DMS79 (cell line): ENCODE measurements around the gene EGFL7.
A peak's percentile ranks its signal among the peaks of the same experiment; 100 is the strongest.

Experiments used
- DNase-seq: peaks from one replicate; lab custom pipeline; 2025; lab: John Stamatoyannopoulos, UW

The EGFL7 gene

DNA sequence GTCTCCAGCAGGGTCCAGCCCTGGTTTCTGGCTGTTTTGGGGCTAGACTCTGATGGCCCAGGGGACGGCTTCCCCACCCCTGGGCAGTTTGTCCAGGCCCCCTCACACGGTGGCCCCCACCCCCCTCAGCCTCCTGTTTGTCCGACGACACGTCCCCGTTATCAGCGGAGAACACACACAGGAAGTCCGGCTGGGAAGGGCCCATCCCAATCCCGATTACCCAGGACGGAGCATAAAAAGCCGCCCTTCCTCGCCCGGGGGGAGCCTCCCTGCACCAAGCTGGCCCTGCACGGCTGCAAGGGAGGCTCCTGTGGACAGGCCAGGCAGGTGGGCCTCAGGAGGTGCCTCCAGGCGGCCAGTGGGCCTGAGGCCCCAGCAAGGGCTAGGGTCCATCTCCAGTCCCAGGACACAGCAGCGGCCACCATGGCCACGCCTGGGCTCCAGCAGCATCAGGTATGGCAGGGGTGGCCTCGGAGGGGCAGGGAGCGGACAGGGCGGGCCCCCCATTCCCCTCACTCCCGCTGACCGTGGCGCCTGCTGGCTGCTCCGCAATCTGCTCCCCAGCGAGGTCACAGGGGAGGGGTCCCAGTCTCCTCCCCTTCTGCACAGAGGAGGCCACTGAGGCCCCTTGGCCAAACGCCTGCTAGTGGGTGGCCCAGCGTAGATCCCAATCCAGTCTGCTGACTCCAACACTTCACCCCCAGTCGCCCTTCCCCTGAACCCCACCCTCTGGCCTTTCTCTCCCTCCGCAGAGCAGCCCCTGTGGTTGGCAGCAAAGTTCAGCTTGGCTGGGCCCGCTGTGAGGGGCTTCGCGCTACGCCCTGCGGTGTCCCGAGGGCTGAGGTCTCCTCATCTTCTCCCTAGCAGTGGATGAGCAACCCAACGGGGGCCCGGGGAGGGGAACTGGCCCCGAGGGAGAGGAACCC is at the start of gene EGFL7:
Gene EGFL7, plus strand, starts transcription at position 261 of the 926 bp plus-strand sequence. CDS start 5,367 bp downstream, outside the sequence.
- DNase-seq = no peak

DNA sequence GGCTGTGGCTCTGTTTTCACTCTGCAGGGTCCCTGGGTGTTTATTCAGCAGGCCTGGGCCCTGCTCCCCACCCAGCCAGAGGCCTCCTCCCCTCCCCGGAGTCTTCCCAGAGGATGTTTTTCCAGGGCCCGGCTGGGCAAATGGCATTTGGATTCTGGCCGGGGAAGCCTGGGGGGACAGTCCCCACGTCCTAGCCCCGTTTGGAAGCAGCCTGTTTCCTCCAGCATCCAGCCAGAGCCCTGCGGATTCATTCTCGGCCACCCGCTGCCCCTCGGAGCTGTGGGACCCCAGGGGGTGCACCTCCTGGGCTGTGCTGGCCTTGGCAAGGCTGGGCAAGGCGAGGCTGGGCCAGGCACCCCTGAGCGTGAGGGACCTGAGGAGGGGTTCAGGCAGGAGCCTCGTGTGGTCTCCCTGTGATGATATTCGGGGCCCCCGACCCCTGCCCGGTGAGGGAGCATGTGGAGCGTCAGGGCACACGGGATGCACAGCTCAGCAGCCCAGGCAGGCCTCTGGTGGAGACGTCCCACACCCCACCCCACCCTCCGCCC is 48.8 kb upstream of the EGFL7 start:
- no peak for DNase-seq

DNA sequence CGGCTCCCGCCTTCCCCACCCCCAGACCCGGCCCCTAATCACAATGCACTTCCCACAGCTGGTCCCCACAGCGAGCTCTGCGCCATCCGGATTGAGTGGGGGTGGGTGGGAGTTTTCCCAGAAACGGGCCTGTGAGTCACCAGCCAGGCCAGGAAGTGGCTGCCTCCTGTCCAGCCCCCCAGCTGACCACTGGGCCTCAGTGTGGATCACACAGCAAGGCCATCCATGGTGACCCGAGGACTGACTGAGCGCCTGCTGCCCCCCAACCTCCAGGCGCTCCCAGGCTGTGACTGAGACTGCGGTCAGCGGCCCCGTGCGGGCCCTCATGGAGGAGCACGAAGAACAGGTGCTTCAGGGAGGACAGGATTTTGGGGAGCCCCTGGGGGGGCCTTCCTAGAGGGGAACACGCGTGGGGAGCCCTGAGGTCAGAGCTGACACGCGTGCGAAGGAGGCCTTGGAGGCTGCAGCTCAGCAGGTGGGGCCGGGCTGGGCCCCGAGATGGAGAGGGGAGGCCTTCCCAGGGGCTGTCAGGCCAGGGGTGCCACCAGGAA is 48.3 kb upstream of the EGFL7 start:
- DNase-seq = no peak

DNA sequence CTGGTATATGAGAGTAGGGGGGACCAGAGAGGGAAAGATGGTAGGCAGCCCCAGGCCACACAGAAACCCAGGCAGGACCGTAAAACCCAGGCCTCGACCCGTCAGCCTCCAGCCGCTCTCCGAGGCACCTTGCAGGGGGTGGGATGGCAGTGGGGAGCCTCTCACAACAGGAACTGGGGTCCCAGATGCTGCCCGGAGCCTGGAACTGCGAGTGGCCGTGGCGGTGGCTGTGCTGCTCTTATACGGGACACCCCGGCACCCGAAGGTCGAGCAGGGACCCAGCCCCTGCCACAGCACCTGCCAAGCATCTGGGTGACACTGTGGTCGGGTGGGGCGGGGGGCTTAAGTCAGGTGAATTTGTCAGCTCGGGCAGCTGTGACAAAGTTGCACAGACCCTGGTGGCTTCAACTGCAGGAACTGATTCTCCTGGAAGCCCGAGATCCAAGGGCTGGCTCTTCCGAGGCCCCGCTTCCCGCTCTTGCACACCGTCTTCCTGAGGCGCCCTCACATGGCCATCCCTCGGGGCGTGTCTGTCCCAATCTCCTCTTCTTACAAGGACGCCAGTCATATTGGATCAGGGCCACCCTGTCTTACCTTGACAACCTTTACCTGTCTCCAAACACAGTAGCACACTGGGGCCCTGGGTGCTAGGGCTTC is 47.6 kb upstream of the EGFL7 start:
- no peak for DNase-seq

DNA sequence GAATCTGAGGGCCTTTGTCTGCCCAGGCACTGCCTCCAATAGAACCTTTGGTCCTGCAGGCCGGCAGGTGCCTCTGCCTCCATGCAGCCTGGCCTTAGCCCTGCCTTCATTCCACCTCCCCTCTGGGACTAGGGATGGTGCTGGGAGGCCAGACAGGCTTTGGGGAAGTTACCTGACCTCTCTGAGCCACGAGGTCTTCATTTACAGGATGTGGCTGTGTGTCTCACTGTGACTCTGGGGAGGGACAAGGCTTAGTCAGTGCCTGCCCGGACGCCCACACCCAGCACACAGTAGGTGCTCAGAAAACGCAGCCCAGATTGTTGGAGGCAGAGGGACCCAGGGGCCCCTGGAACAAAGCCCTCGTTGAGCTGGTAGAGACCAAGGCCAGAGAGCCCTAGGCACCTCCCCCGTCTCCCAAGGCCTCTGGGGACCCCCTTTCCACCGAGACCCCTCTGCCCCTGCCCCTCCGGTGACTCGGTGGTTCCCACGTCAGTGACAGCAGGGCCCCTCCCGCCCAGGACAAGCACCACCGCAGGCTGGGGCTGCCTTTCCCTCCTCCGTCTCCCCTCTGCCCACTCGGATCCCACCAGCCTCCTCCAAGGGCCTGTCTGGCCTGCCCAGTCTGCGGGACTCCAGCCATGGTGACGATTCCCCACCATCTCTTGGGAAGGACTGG is 46.9 kb upstream of the EGFL7 start:
- DNase-seq = no peak

DNA sequence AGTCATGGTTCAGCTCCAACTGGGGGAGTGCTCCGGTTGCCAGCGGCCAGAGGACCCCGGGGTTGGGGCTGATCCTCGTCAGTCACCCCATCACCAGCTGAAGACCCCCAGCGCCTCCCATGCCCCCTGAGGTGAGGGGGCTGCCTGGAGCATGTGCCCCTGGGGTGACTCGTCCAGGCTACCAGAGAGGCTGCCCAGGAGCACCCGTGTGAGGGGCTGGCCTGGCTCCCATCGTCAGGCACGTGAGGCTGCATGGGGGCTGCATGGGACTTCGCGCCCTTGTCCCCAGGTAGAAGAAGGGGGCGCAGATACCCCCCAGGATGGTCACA is 46.4 kb upstream of the EGFL7 start:
- DNase-seq = no peak

DNA sequence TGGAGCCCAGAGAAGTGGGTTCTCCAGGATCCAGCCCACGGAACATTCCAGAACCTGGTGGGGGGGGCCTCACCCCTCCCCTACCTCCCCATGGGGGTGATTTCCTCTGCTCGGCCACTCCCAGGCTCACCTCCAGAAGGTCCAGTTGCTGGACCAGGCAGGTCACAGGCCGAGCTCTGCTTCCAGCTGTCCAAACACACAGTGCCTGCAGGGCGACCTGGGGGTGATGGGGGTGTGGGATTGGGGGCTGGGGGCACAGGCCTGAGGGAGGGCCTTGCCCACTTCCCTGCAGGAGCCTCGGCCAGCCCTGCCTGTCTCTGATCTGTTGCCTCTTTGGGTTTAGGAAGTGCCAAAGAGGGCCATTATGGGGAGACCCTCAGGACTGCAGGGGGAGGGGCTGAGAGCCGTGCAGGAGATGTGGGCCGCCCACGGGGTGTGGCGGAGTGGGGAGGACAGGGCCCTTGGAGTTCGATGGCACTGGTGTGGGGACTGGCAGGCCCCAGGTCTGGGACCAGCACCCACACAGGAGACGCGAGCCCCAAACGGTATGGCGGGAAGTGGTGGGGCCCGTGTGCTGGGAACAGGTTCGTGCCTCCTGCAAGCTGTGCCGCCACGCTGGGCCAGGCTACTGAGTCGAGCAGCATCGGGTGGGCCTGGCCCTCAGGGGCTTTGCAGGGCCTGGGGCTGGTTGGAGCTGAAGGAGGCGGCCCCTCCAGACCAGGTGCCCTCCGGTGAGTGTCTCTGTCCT is 45.6 kb upstream of the EGFL7 start:
- DNase-seq = no peak

DNA sequence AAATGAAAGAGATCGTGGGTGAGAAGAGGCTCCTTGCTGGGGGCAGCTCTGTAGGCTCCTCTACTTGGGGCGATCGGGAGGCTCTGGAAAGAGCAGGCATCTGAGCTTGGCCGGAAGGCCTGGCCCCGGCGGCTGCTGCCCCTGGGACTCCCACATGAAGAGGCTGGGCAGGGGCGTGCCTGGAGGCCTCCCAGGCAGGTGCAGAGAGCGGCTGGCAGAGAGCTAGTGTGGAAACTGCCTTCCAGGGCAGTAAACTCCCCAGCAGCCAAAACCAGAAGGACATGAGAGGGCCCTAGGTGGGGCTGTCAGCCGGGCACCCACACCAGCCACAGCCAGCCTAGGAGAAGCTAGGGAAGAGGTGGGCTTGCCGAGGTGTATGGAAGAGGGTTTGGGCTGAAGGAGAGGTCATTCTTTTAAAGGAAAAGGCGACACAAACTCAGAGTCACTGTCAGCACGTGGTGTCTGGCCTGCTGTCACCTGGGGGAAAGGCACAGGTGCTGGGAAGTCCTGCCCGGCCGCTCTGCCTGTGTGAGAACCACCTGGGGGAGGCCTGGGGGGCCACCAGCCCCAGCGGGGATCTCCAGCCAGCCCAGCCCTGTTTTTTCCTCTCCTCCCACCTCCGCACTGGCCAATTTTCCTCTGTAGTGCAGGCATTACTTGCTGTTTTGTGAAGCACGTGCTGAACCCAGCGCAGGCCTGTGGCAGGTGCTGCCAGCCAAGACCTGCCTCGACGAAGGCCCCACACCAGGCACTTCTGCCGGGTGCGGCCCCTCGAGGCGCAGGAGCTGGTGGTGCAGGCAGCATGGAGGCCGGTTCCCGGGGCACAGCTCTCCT is 44.8 kb upstream of the EGFL7 start:
- DNase-seq = peak; percentile 57

DNA sequence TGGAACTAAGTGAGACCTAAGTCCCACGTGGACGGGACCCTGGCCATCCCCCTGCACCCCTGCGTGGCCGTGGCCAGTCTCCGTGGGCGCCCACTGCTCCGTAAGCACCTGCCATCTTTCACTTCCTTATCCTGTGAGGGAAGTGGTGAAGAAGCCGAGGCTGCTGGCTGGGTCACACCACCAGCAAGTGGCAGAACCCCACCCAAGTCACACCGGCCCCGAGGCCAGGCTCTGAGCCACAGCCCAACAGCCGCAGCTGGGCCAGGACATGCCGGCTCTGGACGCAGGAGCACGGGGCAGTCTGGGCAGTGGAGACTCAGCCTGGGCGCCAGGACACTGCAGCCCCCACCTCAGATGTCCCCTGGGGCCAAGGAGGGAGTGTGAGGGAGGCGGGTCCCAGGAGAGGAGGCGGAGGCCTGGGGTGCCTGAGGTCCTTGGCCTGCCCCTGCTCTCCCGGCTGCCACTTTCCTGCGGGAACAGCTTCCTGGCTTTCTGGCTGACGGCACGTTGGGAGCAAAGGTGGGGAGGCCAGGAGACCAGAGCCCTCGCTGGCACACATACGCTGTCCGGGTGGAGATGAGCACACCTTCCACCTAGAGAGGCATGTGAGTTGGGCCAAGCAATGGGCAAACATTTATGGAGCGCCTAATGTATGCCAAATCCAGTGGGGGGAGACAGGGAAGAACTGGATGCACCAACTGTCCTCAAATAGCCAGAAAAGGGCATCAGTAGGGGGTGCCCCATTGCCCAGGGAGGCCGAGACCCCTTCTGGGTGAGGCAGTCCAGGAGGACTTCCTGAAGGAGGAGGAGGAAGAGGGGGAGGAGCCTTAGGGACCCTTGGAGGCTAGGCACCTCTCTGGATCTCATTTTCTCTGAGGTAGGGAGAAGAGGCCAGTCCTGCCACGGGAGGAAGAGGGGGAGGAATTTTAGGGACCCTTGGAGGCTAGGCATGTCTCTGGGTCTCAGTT is 43.9 kb upstream of the EGFL7 start:
- DNase-seq = no peak

DNA sequence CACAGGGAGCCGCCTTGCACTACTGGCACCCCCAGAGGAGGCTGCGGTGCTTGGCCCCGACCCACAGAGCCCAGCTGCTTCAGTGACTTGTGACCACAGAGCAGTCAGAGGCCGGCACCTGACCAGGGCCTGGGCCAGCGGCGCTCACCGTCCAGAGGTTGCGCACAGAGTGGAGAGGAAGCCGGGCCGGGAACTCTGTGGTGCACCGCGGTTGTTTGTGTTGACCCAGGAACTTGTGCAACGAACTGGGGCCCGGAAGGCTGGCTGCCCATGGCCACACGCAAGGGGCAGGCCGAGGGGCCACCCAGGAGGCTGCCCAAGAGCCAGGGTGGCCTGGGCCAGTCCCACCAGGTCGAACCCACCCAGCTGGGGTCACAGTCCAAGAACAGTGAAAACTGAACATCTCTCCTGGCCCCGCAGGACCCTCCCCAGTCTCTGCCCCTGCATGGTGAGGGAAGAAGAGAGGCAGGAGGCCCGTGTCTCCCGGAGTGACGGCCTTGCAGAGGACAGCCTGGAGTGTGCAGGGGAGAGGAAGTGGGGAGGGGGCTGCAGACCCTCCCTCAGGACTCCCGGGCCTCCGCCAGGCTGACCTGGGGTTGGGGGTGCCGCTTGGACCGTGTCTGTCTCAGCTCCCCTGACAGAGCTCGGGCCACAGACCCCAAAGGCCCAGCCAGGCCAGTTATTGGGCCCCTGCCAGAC is 42.8 kb upstream of the EGFL7 start:
- DNase-seq = no peak

DNA sequence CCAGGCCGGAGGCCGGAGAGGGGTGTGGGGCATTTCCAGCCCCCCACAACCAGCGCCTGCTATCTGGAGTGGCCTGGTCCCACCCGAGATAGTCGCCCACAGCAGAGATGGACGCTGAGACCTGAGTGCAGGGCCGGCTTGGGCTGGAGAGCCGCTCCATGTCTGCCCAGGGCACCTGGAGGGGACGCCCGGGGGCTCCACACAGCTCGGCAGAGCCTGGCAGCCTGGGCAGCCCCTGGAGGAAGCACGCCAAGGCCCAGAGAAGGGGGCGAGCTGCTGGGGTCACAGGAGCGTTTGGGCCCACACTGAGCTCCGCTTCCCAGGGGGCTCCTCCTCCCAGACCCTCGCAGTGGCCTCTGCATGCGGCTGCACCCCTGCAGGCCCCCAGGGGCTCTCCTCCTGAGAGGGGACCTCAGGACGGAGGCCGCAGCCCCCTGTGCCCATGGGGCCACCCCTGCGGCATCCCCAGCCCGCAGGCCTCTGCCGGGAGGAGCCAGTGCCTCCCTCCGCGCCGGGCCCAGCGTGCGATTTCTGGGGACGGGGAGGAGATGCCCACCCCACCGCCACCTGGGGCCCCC is 42.2 kb upstream of the EGFL7 start:
- DNase-seq = no peak

DNA sequence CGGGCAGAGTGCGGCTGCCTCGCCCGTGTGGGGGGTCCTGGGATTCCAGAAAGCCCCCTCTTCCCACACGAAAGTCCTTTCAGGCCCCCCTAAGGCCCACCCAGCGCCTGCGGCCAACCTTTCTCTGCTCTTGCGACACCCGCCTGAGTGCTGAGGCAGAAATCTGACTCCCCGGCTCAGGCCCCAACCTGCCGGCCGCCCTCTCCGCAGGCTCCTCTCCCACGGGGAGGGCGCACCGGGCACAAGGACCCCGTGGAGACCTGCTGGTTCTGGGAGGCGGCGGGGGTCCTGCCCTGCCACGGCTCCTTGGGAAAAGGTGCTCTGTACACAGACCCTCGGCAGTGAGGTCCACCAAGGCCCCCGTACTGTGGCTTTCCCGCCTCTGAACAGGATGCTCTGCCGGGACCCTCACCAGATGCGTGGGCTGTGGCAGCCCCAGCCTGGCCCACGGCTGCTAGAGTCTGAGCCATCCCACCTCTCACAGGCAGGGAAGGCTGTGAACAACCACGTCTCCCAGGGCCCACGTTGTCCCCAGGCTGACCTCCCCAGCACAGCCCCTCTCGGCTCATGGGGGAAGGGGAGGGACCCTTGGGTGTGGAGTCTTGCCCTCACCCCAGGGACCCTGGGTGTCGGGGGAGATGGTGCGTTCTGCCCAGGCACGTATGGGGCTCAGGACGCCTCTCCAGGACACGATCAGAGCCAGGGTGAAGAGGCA is 41.5 kb upstream of the EGFL7 start:
- no peak for DNase-seq

DNA sequence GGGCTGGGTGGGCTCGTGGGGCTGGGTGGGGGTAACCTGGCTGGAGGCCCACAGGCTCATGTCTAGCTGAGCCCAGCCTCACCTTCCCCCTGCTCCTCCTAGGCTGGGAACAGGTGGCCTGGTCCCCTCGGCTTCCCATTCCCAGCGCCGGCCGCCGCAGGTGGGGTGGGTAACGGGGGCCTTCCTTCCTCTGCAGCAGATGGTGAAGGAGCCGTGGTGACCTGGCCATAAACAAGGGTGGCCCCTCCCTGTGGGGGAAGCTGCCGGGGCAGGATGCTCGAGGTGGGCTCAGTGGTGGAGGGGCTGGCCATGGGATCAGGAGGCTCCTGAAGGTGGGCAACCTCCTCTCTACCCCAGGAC is 41.0 kb upstream of the EGFL7 start:
- no peak for DNase-seq

DNA sequence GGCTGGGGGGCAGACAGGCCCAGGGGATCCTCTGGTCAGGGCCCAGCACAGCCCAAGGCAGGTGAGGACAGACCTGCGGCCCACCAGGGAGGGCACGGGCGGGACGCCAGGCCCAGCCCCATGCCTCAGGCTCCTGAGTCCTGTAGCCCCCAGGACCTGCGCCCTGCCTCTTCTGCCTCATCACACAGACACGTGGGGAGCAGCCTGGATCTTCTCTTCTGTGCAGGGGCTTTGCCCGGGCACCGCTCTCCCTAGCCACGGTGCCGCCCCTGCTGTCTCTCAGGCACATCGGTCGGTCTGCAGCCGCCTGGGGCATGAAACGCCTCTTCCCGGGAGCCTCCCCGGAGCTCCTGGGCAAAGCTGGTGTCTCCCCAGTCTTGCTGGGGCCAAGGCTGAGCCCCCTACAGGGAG is 40.2 kb upstream of the EGFL7 start:
- DNase-seq = no peak

DNA sequence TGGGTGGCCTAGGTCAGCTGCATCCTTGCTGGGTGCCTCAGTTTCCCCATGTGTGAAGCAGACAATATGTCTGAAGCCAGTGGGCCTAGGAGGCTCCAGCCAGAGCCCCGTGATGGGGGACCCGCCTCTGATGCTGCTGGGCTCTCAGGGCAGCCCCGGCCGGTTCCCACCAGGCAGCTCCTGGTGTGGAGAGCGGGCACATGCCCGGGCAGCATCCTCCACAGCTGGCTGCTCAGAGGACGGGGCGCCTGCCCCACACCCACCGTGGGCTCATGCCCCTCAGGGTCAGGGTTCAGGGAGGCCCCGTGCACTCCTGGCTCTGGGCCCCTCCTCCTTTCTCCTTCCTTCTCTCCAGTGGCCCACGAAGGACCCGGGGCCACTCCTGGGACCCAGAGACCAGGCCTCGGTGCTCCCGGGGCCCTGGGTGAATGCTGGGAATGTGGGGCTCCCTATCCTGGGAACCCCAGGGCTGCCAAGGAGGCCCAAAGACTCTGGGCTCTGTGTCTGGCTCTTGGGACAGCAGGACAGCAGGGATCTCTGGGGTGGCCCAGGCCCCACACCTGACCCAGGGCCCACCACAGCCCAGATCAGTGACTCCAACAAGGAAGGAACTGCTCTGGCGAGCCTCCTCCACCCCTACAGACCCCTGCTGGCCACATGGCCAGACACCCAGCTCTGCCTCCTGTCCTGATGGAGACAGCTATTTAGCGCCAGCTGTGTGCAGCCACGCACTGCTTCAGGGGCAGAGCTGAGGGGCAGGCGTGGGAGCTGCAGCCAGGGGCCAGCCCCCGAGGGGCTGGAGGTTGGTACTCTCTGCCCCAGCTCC is 39.5 kb upstream of the EGFL7 start:
- no peak for DNase-seq

DNA sequence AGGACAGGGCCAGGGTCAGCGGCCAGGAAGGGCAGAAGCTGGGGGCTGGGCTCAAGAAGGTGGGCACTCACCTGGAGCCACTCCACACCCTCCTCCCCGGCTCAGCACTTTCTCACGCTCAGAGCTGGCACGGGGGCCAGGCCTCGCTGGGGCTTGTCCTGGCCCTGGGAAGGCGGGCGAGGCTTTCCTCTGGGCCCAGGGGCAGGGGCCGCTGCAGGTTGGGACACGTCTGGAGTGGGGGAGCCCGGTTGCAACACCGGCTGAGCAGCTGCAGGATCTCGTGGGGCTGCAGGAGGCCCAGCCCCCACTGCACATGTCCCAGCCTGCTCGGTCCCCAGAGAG is 38.9 kb upstream of the EGFL7 start:
- peak; percentile 91 for DNase-seq
